H9 (cell line): ENCODE data around the gene DCC. TPM values are rescaled to one million over a fixed set of nuclear protein-coding genes. Genes with fewer than 3 reads are reported as not detected.

Experiments
- DNase-seq: peaks from one replicate; pipeline ENCODE4 v3.0.0-alpha.2; 2017
- H2AFZ ChIP-seq: one replicate; pipeline ENCODE4 v1.6.1; 2013; ENCODE audit warnings: mild to moderate bottlenecking, low read length, control low read depth, moderate library complexity
- H2AK5ac ChIP-seq: 2 replicates; pipeline ENCODE4 v1.6.1; 2013; ENCODE audit warnings: low read length, control low read depth, mixed read lengths; ENCODE audit not compliant: insufficient read length
- H2BK120ac ChIP-seq: one replicate; pipeline ENCODE4 v1.6.1; 2013; ENCODE audit warnings: low read depth, mild to moderate bottlenecking, low read length, control low read depth, inconsistent platforms; ENCODE audit not compliant: poor library complexity, severe bottlenecking
- H2BK12ac ChIP-seq: 2 replicates; pipeline ENCODE4 v1.6.1; 2013; ENCODE audit warnings: low read length, control low read depth, mixed read lengths, low read depth; ENCODE audit not compliant: insufficient read length
- H2BK15ac ChIP-seq: 2 replicates; pipeline ENCODE4 v1.6.1; 2013; ENCODE audit warnings: low read depth, low read length, control low read depth
- H2BK20ac ChIP-seq: one replicate; pipeline ENCODE4 v1.6.1; 2013; ENCODE audit warnings: low read depth, mild to moderate bottlenecking, low read length, control low read depth, inconsistent platforms; ENCODE audit not compliant: poor library complexity, severe bottlenecking
- H2BK5ac ChIP-seq: 2 replicates; pipeline ENCODE4 v1.6.1; 2013; ENCODE audit warnings: low read length, control low read depth, mixed read lengths; ENCODE audit not compliant: insufficient read length
- H3K14ac ChIP-seq: 2 replicates; pipeline ENCODE4 v1.6.1; 2013; ENCODE audit warnings: low read length, control low read depth; ENCODE audit not compliant: insufficient read depth
- H3K18ac ChIP-seq: 2 replicates; pipeline ENCODE4 v1.6.1; 2013; ENCODE audit warnings: low read depth, mild to moderate bottlenecking, mixed read lengths, low read length, control low read depth; ENCODE audit not compliant: insufficient read length
- H3K23ac ChIP-seq: 2 replicates; pipeline ENCODE4 v1.6.1; 2013; ENCODE audit warnings: low read length, control low read depth, mixed read lengths, low read depth; ENCODE audit not compliant: insufficient read length
- H3K23me2 ChIP-seq: 2 replicates; pipeline ENCODE4 v1.6.1; 2013; ENCODE audit warnings: low read depth, mild to moderate bottlenecking, mixed read lengths, low read length, control low read depth; ENCODE audit not compliant: insufficient read length, poor library complexity, severe bottlenecking
- H3K27ac ChIP-seq: 2 replicates; pipeline ENCODE4 v1.5.1; 2013; ENCODE audit warnings: low read length, control low read depth, mixed read lengths, low read depth; ENCODE audit not compliant: insufficient read length
- H3K27me3 ChIP-seq: 2 replicates; pipeline ENCODE4 v1.6.1; 2013; ENCODE audit warnings: low read length, control low read depth, inconsistent platforms; ENCODE audit not compliant: insufficient read depth
- H3K4ac ChIP-seq: 2 replicates; pipeline ENCODE4 v1.6.1; 2013; ENCODE audit warnings: low read depth, mild to moderate bottlenecking, control low read depth, inconsistent platforms, low read length, moderate library complexity
- H3K4me1 ChIP-seq: 2 replicates; pipeline ENCODE4 v1.6.1; 2013; ENCODE audit warnings: low read length, control low read depth, inconsistent platforms; ENCODE audit not compliant: insufficient read depth
- H3K4me2 ChIP-seq: 2 replicates; pipeline ENCODE4 v1.6.1; 2013; ENCODE audit warnings: low read length, control low read depth, mixed read lengths; ENCODE audit not compliant: insufficient read length, insufficient read depth
- H3K56ac ChIP-seq: 2 replicates; pipeline ENCODE4 v1.6.1; 2013; ENCODE audit warnings: low read depth, mild to moderate bottlenecking, mixed read lengths, low read length, control low read depth; ENCODE audit not compliant: insufficient read length
- H3K79me1 ChIP-seq: 2 replicates; pipeline ENCODE4 v1.6.1; 2013; ENCODE audit warnings: low read depth, mild to moderate bottlenecking, moderate library complexity, low read length, control low read depth, inconsistent platforms; ENCODE audit not compliant: insufficient read depth, poor library complexity, severe bottlenecking
- H3K79me2 ChIP-seq: 2 replicates; pipeline ENCODE4 v1.6.1; 2013; ENCODE audit warnings: low read length, control low read depth, inconsistent platforms; ENCODE audit not compliant: insufficient read depth
- H3K9ac ChIP-seq: 2 replicates; pipeline ENCODE4 v1.6.1; 2013; ENCODE audit warnings: low read length, control low read depth, mixed read lengths; ENCODE audit not compliant: insufficient read length; ENCODE audit errors: extremely low read depth
- H3K9me3 ChIP-seq: one replicate; pipeline ENCODE4 v1.6.1; 2013; ENCODE audit warnings: low read depth, low read length, inconsistent platforms; ENCODE audit not compliant: control insufficient read depth
- H3T11ph ChIP-seq: one replicate; pipeline ENCODE4 v1.6.1; 2013; ENCODE audit warnings: mild to moderate bottlenecking, low read length, control low read depth, inconsistent platforms
- H4K20me1 ChIP-seq: one replicate; pipeline ENCODE4 v1.6.1; 2013; ENCODE audit not compliant: control insufficient read depth, insufficient read length, insufficient read depth
- H4K5ac ChIP-seq: 2 replicates; pipeline ENCODE4 v1.6.1; 2013; ENCODE audit warnings: low read depth, mild to moderate bottlenecking, mixed read lengths, low read length, control low read depth; ENCODE audit not compliant: insufficient read length
- H4K8ac ChIP-seq: replicated peaks from 2 replicates; pipeline ENCODE4 v1.6.1; 2013; ENCODE audit warnings: low read length, control low read depth, mixed read lengths, low read depth; ENCODE audit not compliant: insufficient read length
- H4K91ac ChIP-seq: 2 replicates; pipeline ENCODE4 v1.6.1; 2013; ENCODE audit warnings: low read depth, mild to moderate bottlenecking, moderate library complexity, mixed read lengths, low read length, control low read depth; ENCODE audit not compliant: insufficient read length
- H3K27ac Mint-ChIP-seq, 3 experiments: 2 replicates in 2 of 3; 3 replicates in 1 of 3; pipeline ENCODE4 v1.8.0; 2020 to 2021; ENCODE audit warnings: mixed read lengths in 3 of 3, mild to moderate bottlenecking in 1 of 3, moderate library complexity in 1 of 3
- H3K27me3 Mint-ChIP-seq: 2 replicates; pipeline ENCODE4 v1.8.0; 2021; ENCODE audit warnings: low read depth, mild to moderate bottlenecking, moderate library complexity, mixed read lengths
- H3K36me3 Mint-ChIP-seq, 3 experiments: 2 replicates in 2 of 3; 3 replicates in 1 of 3; pipeline ENCODE4 v1.8.0; 2020 to 2021; ENCODE audit warnings: low read depth in 3 of 3, mixed read lengths in 3 of 3; ENCODE audit not compliant: insufficient read depth in 1 of 3
- H3K4me1 Mint-ChIP-seq, 2 experiments: 2 replicates each; pipeline ENCODE4 v1.8.0; 2020; ENCODE audit warnings: mixed read lengths in 2 of 2
- H3K4me3 Mint-ChIP-seq, 2 experiments: 2 replicates in 1 of 2; 3 replicates in 1 of 2; pipeline ENCODE4 v1.8.0; 2020 to 2021; ENCODE audit warnings: mild to moderate bottlenecking in 2 of 2, mixed read lengths in 2 of 2, moderate library complexity in 1 of 2
- H3K9me3 Mint-ChIP-seq, 2 experiments: 2 replicates in 1 of 2; 3 replicates in 1 of 2; pipeline ENCODE4 v1.8.0; 2020; ENCODE audit warnings: mild to moderate bottlenecking in 2 of 2, mixed read lengths in 2 of 2, moderate library complexity in 1 of 2
- WGBS: extraction: QIAGEN DNeasy Blood & Tissue Kit; methylation state at CpG from one replicate; pipeline ENCODE4 v1.1.7; 2013; ENCODE audit warnings: missing lambda C conversion rate, low lambda C conversion rate, mixed read lengths; ENCODE audit not compliant: insufficient read length; ENCODE audit errors: extremely low coverage; 5-methylcytosine and 5-hydroxymethylcytosine counted together
- total RNA-seq: library from RNA; stranded (reverse); gene quantifications from 2 replicates; pipeline ENCODE4 v1.2.1, GENCODE V29; 2021
- TF ChIP-seq, protein P1 (sequence below): fragments of 200-600 bp; sonication (generic); conservative IDR thresholded peaks from 3 replicates; pipeline ENCODE4 v1.8.0; 2021; ENCODE audit warnings: antibody characterized with exemption, mild to moderate bottlenecking

Gene DCC
- total RNA-seq, 1 experiment from 2014 or later = 0.35 TPM

DNA sequence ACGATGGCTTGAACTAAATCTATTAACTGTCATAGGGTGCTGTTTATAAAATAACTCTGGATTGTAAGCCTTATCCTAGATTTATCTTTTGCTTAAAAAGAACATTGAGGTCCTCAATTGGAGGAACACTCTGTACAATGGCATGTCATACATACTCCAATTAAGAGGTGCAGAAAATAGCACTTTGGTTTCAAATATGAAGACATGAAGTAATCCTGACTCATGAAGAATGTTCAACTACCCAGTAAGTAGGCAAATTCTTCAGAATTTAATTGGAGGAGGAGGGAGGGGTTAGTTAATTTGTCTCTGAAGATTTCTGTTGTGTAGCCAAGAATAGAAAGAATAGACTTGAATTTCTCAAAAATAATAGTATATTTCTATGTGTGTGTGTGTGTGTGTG is 36.1 kb downstream of the DCC start:
- no peak overlapping the region for H3K4ac ChIP-seq
- H2BK5ac ChIP-seq = no peak overlapping the region
- no peaks in the 10 kb centered on the region for H3K36me3 Mint-ChIP-seq
- no peak overlapping the region for H4K91ac ChIP-seq
- H3K79me1 ChIP-seq = no peaks in the 10 kb centered on the region
- no peak overlapping the region for H2BK15ac ChIP-seq
- H3K4me1 ChIP-seq = no peaks in the 10 kb centered on the region
- no peak overlapping the region for H3K23ac ChIP-seq
- no peak overlapping the region for H2BK120ac ChIP-seq
- H2BK12ac ChIP-seq = no peak overlapping the region
- no peak overlapping the region for H3K14ac ChIP-seq
- H3K4me2 ChIP-seq = no peak overlapping the region
- H3K9ac ChIP-seq = no peak overlapping the region
- H3K9me3 ChIP-seq = no peaks in the 10 kb centered on the region
- no peak overlapping the region for H3T11ph ChIP-seq
- H4K8ac ChIP-seq = no peak overlapping the region
- H2BK20ac ChIP-seq = no peak overlapping the region
- H4K20me1 ChIP-seq = no peaks in the 10 kb centered on the region
- H3K18ac ChIP-seq = no peak overlapping the region
- no peaks in the 10 kb centered on the region for H3K23me2 ChIP-seq
- no peak overlapping the region for H3K4me3 Mint-ChIP-seq
- H3K79me2 ChIP-seq = no peaks in the 10 kb centered on the region
- H3K56ac ChIP-seq = no peak overlapping the region
- no peak overlapping the region for H3K27ac Mint-ChIP-seq
- no peaks in the 10 kb centered on the region; a peak in 1 of 5 replicates for H3K9me3 Mint-ChIP-seq
- no peak for DNase-seq
- no peak overlapping the region for H3K27ac ChIP-seq
- no peaks in the 10 kb centered on the region for H3K27me3 ChIP-seq
- no peak overlapping the region for H2AK5ac ChIP-seq
- H3K4me1 Mint-ChIP-seq = no peaks in the 10 kb centered on the region
- TF ChIP-seq, protein P1, sequence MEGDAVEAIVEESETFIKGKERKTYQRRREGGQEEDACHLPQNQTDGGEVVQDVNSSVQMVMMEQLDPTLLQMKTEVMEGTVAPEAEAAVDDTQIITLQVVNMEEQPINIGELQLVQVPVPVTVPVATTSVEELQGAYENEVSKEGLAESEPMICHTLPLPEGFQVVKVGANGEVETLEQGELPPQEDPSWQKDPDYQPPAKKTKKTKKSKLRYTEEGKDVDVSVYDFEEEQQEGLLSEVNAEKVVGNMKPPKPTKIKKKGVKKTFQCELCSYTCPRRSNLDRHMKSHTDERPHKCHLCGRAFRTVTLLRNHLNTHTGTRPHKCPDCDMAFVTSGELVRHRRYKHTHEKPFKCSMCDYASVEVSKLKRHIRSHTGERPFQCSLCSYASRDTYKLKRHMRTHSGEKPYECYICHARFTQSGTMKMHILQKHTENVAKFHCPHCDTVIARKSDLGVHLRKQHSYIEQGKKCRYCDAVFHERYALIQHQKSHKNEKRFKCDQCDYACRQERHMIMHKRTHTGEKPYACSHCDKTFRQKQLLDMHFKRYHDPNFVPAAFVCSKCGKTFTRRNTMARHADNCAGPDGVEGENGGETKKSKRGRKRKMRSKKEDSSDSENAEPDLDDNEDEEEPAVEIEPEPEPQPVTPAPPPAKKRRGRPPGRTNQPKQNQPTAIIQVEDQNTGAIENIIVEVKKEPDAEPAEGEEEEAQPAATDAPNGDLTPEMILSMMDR = no peak
- no CpG with 5 or more reads among the region's 1 CpG for WGBS
- no peaks in the 10 kb centered on the region for H3K27me3 Mint-ChIP-seq
- no peak overlapping the region for H4K5ac ChIP-seq
- no peak overlapping the region for H2AFZ ChIP-seq
